Cortex of kidney (tissue), 1 donor: Measurements from ENCODE around the gene TMEM179B.
"Not testable (repeated sequence)": the region's sequence is repeated elsewhere in the genome, so short reads cannot be mapped to it uniquely, and the experiment has no call there.

Experiments used
- DNase-seq: peaks from one replicate; lab custom pipeline; 2025; lab: John Stamatoyannopoulos, UW

The TMEM179B gene

GRCh38 chr11:62787005-62787759, at the start of gene TMEM179B:
TMEM179B (plus strand) TSS chr11:62787402; CDS start chr11:62787432, 30 bp downstream.
- DNase-seq, result no peak

- DNase-seq, result no peak
Observed at GRCh38 chr11:62747475-62748160, 39.6 kb upstream of the TMEM179B start.

- not testable (repeated sequence) for DNase-seq
Observed at GRCh38 chr11:62749931-62750330, 37.3 kb upstream of the TMEM179B start.

DNA sequence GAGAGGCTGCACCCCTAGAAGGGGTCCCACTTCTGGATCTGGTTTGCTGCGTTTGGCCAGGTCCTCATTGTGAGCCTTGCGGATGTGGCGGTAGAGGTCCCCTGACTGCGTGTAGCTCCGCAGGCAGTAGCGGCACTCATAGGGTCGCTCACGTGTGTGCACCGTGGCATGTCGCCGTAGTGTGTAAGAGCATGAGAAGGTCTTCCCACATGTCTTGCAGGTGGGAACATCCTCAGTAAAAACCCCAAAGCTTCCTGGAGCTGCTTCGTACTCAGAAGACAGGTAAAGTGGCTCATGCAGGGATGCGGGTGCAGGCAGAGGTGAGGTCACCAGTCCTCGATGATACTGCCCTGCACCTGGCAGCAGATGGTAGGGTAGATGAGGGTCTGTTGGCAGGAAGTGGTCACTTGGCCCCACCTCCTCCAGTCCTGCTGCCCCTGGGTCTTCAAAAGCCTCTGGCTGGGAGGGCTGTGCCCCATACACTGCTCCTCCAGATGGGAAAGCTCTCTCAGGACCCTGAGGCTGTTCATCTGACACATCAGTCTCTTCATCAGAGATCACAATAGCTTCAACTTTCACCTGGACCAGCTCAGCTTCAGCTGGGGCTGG, 34.9 kb upstream of the TMEM179B start:
- DNase-seq, result no peak

DNA sequence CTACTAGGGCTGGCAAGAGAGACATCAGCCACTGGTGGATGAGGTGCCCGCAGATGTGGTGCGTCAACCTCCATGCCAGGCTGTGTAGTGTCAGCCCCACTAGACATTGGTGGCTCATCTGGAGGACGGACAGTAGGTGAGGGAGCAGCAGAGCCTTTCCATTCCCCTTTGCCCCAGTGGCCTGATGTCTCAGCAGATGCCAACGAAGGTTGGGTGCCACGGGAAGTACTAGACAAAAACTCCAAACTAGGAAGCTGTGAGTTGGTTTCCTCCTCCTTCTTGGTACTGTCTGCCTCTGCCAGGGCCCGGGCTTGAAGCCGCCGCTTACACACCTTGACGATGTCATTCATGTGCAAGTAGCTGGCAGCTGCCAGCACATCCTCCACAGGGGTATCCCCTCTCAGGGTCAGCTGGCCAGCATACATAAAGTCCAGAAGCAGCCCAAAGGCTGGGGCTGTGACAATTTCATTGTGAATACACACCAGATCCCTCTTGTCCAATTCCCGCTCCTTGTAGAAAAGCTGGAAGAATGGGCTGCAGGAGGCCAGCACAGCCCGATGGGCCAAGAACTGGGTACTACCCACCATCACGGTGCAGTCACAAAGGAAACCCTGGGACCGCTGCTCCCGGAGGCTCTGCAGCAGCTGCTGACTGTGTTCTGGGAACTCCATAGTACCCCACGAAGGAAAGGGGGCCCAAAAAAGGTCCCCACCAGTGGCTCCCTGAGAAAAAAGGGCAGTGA, 34.0 kb upstream of the TMEM179B start:
- no peak for DNase-seq

GRCh38 chr11:62753736-62754603, 33.2 kb upstream of the TMEM179B start, which contains the start of gene ZBTB3:
ZBTB3 (minus strand) TSS chr11:62754160; CDS start chr11:62753664, 496 bp downstream.
- no peak for DNase-seq

- DNase-seq, result no peak
Observed at GRCh38 chr11:62755086-62755615, 32.1 kb upstream of the TMEM179B start.

DNA sequence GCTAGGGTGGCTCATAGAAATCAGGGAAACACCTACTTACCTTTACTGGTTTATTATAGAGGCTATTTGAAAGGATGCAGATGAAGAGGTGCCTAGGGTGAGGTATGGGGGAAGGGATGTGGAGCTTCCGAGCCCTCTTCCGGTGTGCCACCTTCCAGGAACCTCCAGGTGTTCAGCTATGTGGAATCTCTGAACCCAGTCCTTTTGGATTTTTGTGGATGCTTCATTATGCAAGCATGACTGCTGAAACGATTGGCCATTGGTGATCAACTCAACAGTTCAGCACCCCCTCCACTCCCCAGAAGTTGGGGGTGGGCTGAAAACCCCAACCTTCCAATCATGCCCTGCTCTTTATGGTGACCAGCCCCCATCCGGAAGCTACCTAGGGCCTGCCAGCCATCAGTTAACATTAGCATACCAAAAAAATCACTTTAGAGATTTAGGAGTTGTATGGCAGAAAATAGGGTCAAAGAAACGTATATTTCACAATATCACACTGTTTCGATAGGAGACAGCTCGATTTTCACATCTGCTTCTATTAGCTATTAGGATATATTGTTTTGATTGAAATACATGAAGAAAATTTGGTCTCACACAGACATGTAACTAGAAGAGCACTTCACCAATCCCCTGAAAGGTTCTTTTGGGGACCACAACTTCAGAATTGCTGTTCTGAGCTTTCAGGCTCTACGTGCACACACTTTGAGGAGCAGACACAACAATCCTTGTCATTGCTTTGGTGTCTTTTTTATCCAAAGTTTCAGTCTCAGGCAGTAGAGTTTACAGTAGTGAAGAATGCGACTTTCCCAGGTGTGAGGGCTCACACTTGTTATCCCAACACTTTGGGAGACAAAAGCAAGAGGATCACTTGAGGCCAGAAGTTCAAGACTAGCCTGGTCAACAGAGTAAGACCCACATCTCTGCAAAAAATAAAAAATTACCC, 29.1 kb upstream of the TMEM179B start:
- no peak for DNase-seq

DNA sequence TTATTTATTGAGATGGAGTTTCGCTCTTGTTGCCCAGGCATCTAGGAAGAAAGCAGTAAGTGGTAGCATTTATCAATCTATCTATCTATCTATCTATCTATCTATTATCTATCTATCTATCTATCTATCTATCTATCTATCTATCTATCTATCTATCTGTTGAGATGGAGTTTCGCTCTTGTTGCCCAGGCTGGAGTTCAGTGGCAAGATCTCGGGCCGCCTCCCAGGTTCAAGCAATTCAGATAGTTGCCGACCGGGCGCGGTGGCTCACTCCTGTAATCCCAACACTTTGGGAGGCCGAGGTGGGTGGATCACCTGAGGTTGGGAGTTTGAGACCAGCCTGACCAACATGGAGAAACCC, 26.4 kb upstream of the TMEM179B start:
- DNase-seq, result not testable (repeated sequence)

- no peak for DNase-seq
Observed at GRCh38 chr11:62770778-62771143, 16.4 kb upstream of the TMEM179B start.

- DNase-seq, result no peak
Observed at GRCh38 chr11:62771144-62772021, 15.8 kb upstream of the TMEM179B start, which contains the start of gene TAF6L. TAF6L (plus strand) TSS chr11:62771396; CDS start chr11:62775784, 4,388 bp downstream.

GRCh38 chr11:62774407-62774806, 12.8 kb upstream of the TMEM179B start:
- DNase-seq, result no peak

- DNase-seq, result no peak
Observed at GRCh38 chr11:62775646-62776045, 11.6 kb upstream of the TMEM179B start.

DNA sequence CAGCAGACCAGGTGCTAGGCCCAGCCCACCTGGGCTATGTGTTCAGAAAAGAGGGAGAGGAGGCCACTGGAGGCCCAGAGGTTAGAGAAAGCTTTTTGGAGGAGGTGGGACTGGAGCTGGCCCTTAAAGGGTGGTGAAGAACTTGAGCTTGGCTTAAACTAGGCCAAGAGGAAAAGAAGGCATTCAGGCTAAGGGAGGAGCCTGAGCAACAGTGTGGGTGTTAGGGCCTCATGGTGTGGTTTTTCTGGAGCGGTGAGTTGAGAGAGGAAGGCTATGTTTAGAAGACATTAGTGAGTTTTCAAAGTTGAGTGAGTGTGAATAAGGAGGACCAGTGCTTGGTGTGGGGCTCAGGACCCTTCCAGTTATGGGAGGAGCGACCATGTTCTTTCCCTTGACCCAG, 9.8 kb upstream of the TMEM179B start:
- no peak for DNase-seq

DNA sequence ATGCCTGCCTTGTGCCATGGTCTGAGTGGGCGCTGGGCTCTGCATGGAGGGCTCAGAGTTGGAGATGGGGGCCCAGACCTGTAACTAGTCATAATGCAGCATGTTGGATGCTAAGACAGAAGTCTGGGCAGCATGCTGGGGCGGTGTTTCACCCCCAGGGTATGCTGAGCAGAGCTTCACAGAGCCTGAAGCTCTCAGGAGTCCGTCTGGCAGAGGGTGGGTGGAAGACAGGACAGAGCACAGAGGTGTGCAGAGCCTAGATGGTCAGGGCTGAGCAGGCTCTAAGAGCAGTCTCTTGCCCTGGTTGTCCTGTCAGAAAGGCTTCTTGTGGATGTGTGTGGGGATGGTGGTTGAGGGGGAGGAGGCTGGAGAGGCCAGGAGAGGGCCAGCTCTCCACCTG, 8.8 kb upstream of the TMEM179B start:
- no peak for DNase-seq

DNA sequence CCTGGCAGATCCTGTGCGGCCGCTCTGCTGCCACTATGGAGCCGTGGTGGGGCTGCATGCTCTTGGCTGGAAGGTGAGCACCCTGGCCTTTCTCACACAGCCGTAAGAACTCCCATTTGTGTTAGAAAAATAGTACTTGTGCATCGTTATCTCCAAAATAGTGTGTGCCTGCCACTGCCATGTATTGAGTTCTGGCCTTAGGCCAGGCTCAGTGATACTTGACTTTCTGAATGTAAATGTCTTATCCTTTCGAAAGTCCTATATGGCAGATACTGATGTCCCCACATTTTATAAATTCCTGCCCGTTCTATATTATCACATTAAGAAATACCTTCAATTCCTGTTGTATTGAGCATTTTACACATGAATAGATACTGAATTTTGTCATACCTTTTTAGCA, 4.4 kb upstream of the TMEM179B start:
- no peak for DNase-seq

DNA sequence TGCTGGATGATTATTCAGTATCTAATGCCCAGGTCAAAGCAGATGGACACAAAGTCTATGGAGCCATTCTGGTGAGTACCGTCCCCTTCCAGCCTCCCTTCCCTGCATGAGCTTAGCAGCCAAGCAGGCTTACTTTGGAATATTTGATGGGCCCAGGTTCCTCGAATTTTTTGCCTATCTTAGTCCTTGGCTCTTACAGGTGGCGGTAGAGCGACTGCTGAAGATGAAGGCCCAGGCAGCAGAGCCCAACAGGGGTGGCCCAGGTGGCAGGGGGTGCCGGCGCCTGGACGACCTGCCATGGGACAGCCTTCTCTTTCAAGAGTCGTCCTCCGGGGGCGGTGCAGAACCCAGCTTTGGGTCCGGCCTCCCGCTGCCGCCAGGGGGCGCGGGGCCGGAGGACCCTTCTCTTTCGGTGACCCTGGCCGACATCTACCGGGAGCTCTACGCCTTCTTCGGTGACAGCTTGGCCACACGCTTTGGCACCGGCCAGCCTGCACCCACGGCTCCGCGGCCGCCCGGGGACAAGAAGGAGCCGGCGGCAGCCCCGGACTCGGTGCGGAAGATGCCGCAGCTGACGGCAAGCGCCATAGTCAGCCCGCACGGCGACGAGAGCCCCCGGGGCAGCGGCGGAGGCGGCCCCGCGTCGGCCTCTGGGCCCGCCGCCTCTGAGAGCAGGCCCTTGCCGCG, 741 bp upstream of the TMEM179B start:
- DNase-seq, result peak; percentile 33

DNA sequence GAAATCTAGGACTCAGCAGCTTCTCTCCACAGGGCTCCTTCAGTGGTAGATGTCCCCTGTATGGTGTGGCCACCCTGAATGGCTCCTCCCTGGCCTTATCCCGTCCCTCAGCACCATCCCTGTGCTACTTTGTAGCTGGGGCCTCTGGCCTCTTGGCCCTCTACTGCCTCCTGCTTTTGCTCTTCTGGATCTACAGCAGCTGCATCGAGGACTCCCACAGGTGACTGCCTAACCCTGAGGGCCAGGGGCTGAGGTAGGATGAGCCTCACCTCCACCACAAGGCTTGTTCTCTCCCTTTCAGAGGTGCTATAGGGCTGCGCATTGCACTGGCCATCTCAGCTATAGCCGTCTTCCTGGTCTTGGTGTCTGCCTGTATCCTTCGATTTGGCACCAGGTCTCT, 1.8 kb downstream of the TMEM179B start:
- DNase-seq, result no peak
